ENCODE data around the gene NFATC4. TPM values are rescaled to one million over a fixed set of nuclear protein-coding genes. Genes with fewer than 3 reads are reported as not detected.

Gene NFATC4
- total and polyA plus RNA-seq, 10 of the 15 experiments (the other 5 are each of a cell fraction or from before 2014, with no cell fraction given), result 0.97 to 14.3 (median 4.9) TPM

Small RNA genes lying within 50 kb of the gene (small RNA-seq; reads per million reads assigned to genes)
- gene RF00026, result not detected

Other genes starting within 250 kb of the NFATC4 start
Only the 7 nearest of the 31 such genes appear.
- gene CIDEB, start 60.2 kb upstream of the NFATC4 start, total RNA-seq (2014; rRNA removed), result 4.1 and 5.5 TPM in 2 replicates
- 2.5 and 2.7 TPM in 2 replicates for gene CIDEB, start 60.2 kb upstream of the NFATC4 start, total RNA-seq (2014; rRNA removed; fragmentation: Illumina TruSeq; extraction: Trizol)
- 5.1 and 5.5 TPM in 2 replicates for gene CIDEB, start 60.2 kb upstream of the NFATC4 start, total RNA-seq (2021)
- gene CIDEB, start 60.2 kb upstream of the NFATC4 start, polyA plus RNA-seq (2011; rRNA removed), result 0.19 and 0.34 TPM in 2 replicates
- gene CIDEB, start 60.2 kb upstream of the NFATC4 start, polyA plus RNA-seq (2014; fragmentation: Illumina TruSeq; extraction: Trizol), result 5.2 and 5.7 TPM in 2 replicates
- gene CIDEB, start 60.2 kb upstream of the NFATC4 start, polyA plus RNA-seq (2014; fragmentation: Nextera tagmentation; extraction: Ambion mirVana), result 1 to 10 TPM in 1 of 2 experiments, under 1 TPM in 1; 0.82 to 2.3 TPM
- 5.4 and 6.3 TPM in 2 replicates for gene CIDEB, start 60.2 kb upstream of the NFATC4 start, polyA plus RNA-seq (2014; rRNA removed)
- gene CIDEB, start 60.2 kb upstream of the NFATC4 start, polyA plus RNA-seq (2016; fragmentation: Nextera tagmentation; extraction: Ambion mirVana), result 1 to 10 TPM; 3.1 to 3.3 TPM
- 7.8 and 10.0 TPM in 2 replicates for gene LTB4R2, start 58.0 kb upstream of the NFATC4 start, total RNA-seq (2014; rRNA removed)
- 2.6 and 2.8 TPM in 2 replicates for gene LTB4R2, start 58.0 kb upstream of the NFATC4 start, total RNA-seq (2014; rRNA removed; fragmentation: Illumina TruSeq; extraction: Trizol)
- 8.9 and 13.0 TPM in 2 replicates for gene LTB4R2, start 58.0 kb upstream of the NFATC4 start, total RNA-seq (2021)
- 2.4 and 2.5 TPM in 2 replicates for gene LTB4R2, start 58.0 kb upstream of the NFATC4 start, polyA plus RNA-seq (2011; rRNA removed)
- 3.0 and 3.3 TPM in 2 replicates for gene LTB4R2, start 58.0 kb upstream of the NFATC4 start, polyA plus RNA-seq (2014; fragmentation: Illumina TruSeq; extraction: Trizol)
- gene LTB4R2, start 58.0 kb upstream of the NFATC4 start, polyA plus RNA-seq (2014; fragmentation: Nextera tagmentation; extraction: Ambion mirVana), result under 1 TPM; 0.06 to 0.09 TPM
- 16.0 and 17.8 TPM in 2 replicates for gene LTB4R2, start 58.0 kb upstream of the NFATC4 start, polyA plus RNA-seq (2014; rRNA removed)
- 1 to 10 TPM in 1 of 2 experiments, under 1 TPM in 1; 0.96 to 1.2 TPM for gene LTB4R2, start 58.0 kb upstream of the NFATC4 start, polyA plus RNA-seq (2016; fragmentation: Nextera tagmentation; extraction: Ambion mirVana)
- gene LTB4R, start 56.7 kb upstream of the NFATC4 start, total RNA-seq (2014; rRNA removed), result 4.9 and 10.8 TPM in 2 replicates
- gene LTB4R, start 56.7 kb upstream of the NFATC4 start, total RNA-seq (2014; rRNA removed; fragmentation: Illumina TruSeq; extraction: Trizol), result 2.9 and 3.1 TPM in 2 replicates
- 6.8 and 9.2 TPM in 2 replicates for gene LTB4R, start 56.7 kb upstream of the NFATC4 start, total RNA-seq (2021)
- gene LTB4R, start 56.7 kb upstream of the NFATC4 start, polyA plus RNA-seq (2011; rRNA removed), result 3.9 and 4.8 TPM in 2 replicates
- gene LTB4R, start 56.7 kb upstream of the NFATC4 start, polyA plus RNA-seq (2014; fragmentation: Illumina TruSeq; extraction: Trizol), result 7.8 and 10.6 TPM in 2 replicates
- gene LTB4R, start 56.7 kb upstream of the NFATC4 start, polyA plus RNA-seq (2014; fragmentation: Nextera tagmentation; extraction: Ambion mirVana), result 1 to 10 TPM; 1.2 to 1.7 TPM
- gene LTB4R, start 56.7 kb upstream of the NFATC4 start, polyA plus RNA-seq (2014; rRNA removed), result 14.0 and 18.3 TPM in 2 replicates
- 1 to 10 TPM; 3.1 to 3.2 TPM for gene LTB4R, start 56.7 kb upstream of the NFATC4 start, polyA plus RNA-seq (2016; fragmentation: Nextera tagmentation; extraction: Ambion mirVana)
- gene ADCY4, start 33.1 kb upstream of the NFATC4 start, total RNA-seq (2014; rRNA removed), result 0.11 and 0.23 TPM in 2 replicates
- 0.46 TPM in 1 of 2 replicates, not detected in the other for gene ADCY4, start 33.1 kb upstream of the NFATC4 start, total RNA-seq (2014; rRNA removed; fragmentation: Illumina TruSeq; extraction: Trizol)
- 0.87 and 1.0 TPM in 2 replicates for gene ADCY4, start 33.1 kb upstream of the NFATC4 start, total RNA-seq (2021)
- gene ADCY4, start 33.1 kb upstream of the NFATC4 start, polyA plus RNA-seq (2011; rRNA removed), result 0.09 and 0.34 TPM in 2 replicates
- gene ADCY4, start 33.1 kb upstream of the NFATC4 start, polyA plus RNA-seq (2014; fragmentation: Illumina TruSeq; extraction: Trizol), result 0.21 and 0.60 TPM in 2 replicates
- gene ADCY4, start 33.1 kb upstream of the NFATC4 start, polyA plus RNA-seq (2014; fragmentation: Nextera tagmentation; extraction: Ambion mirVana), result under 1 TPM; 0.05 to 0.11 TPM
- gene ADCY4, start 33.1 kb upstream of the NFATC4 start, polyA plus RNA-seq (2014; rRNA removed), result 0.19 and 1.1 TPM in 2 replicates
- gene ADCY4, start 33.1 kb upstream of the NFATC4 start, polyA plus RNA-seq (2016; fragmentation: Nextera tagmentation; extraction: Ambion mirVana), result under 1 TPM; 0.21 to 0.33 TPM
- gene RIPK3, start 28.2 kb upstream of the NFATC4 start, total RNA-seq (2014; rRNA removed), result 10.7 and 11.6 TPM in 2 replicates
- gene RIPK3, start 28.2 kb upstream of the NFATC4 start, total RNA-seq (2014; rRNA removed; fragmentation: Illumina TruSeq; extraction: Trizol), result 8.3 and 8.6 TPM in 2 replicates
- 11.2 and 12.8 TPM in 2 replicates for gene RIPK3, start 28.2 kb upstream of the NFATC4 start, total RNA-seq (2021)
- gene RIPK3, start 28.2 kb upstream of the NFATC4 start, polyA plus RNA-seq (2011; rRNA removed), result 4.4 and 6.5 TPM in 2 replicates
- 7.4 and 8.3 TPM in 2 replicates for gene RIPK3, start 28.2 kb upstream of the NFATC4 start, polyA plus RNA-seq (2014; fragmentation: Illumina TruSeq; extraction: Trizol)
- 1 to 10 TPM; 2.0 to 2.7 TPM for gene RIPK3, start 28.2 kb upstream of the NFATC4 start, polyA plus RNA-seq (2014; fragmentation: Nextera tagmentation; extraction: Ambion mirVana)
- 13.6 and 17.1 TPM in 2 replicates for gene RIPK3, start 28.2 kb upstream of the NFATC4 start, polyA plus RNA-seq (2014; rRNA removed)
- 1 to 10 TPM; 7.5 to 8.0 TPM for gene RIPK3, start 28.2 kb upstream of the NFATC4 start, polyA plus RNA-seq (2016; fragmentation: Nextera tagmentation; extraction: Ambion mirVana)
- not detected in 2 replicates for gene NYNRIN, start 30.8 kb downstream of the NFATC4 start, total RNA-seq (2014; rRNA removed)
- not detected in 2 replicates for gene NYNRIN, start 30.8 kb downstream of the NFATC4 start, total RNA-seq (2014; rRNA removed; fragmentation: Illumina TruSeq; extraction: Trizol)
- 0.05 and 0.15 TPM in 2 replicates for gene NYNRIN, start 30.8 kb downstream of the NFATC4 start, total RNA-seq (2021)
- 0.01 TPM in 1 of 2 replicates, not detected in the other for gene NYNRIN, start 30.8 kb downstream of the NFATC4 start, polyA plus RNA-seq (2011; rRNA removed)
- under 0.01 TPM in 1 of 2 replicates, not detected in the other for gene NYNRIN, start 30.8 kb downstream of the NFATC4 start, polyA plus RNA-seq (2014; fragmentation: Illumina TruSeq; extraction: Trizol)
- not detected for gene NYNRIN, start 30.8 kb downstream of the NFATC4 start, polyA plus RNA-seq (2014; fragmentation: Nextera tagmentation; extraction: Ambion mirVana)
- gene NYNRIN, start 30.8 kb downstream of the NFATC4 start, polyA plus RNA-seq (2014; rRNA removed), result 0.01 and 0.05 TPM in 2 replicates
- under 1 TPM in 1 of 2 experiments, not detected in 1; 0.01 TPM for gene NYNRIN, start 30.8 kb downstream of the NFATC4 start, polyA plus RNA-seq (2016; fragmentation: Nextera tagmentation; extraction: Ambion mirVana)
- gene CBLN3, start 61.5 kb downstream of the NFATC4 start, total RNA-seq (2014; rRNA removed), result 0.51 and 0.71 TPM in 2 replicates
- 1.1 and 1.3 TPM in 2 replicates for gene CBLN3, start 61.5 kb downstream of the NFATC4 start, total RNA-seq (2014; rRNA removed; fragmentation: Illumina TruSeq; extraction: Trizol)
- gene CBLN3, start 61.5 kb downstream of the NFATC4 start, total RNA-seq (2021), result 2.8 and 3.8 TPM in 2 replicates
- 4.6 and 4.9 TPM in 2 replicates for gene CBLN3, start 61.5 kb downstream of the NFATC4 start, polyA plus RNA-seq (2011; rRNA removed)
- 1.3 and 1.8 TPM in 2 replicates for gene CBLN3, start 61.5 kb downstream of the NFATC4 start, polyA plus RNA-seq (2014; fragmentation: Illumina TruSeq; extraction: Trizol)
- under 1 TPM; 0.16 to 0.35 TPM for gene CBLN3, start 61.5 kb downstream of the NFATC4 start, polyA plus RNA-seq (2014; fragmentation: Nextera tagmentation; extraction: Ambion mirVana)
- gene CBLN3, start 61.5 kb downstream of the NFATC4 start, polyA plus RNA-seq (2014; rRNA removed), result 2.5 and 2.9 TPM in 2 replicates
- gene CBLN3, start 61.5 kb downstream of the NFATC4 start, polyA plus RNA-seq (2016; fragmentation: Nextera tagmentation; extraction: Ambion mirVana), result 1 to 10 TPM in 1 of 2 experiments, under 1 TPM in 1; 0.37 to 1.4 TPM